SK-N-SH (cell line): ENCODE measurements around the gene MUC13. TPM values are rescaled to one million over a fixed set of nuclear protein-coding genes. Genes with fewer than 3 reads are reported as not detected.

Source experiments
- CTCF ChIA-PET: fragments of 300-600, 350-600 bp; formaldehyde crosslinking; extraction: SDS; loops from one replicate; lab custom pipeline; 2021; lab: Yijun Ruan, JAX
- POLR2A ChIA-PET: fragments of 350-600 bp; sonication (Branson Sonifier 250); formaldehyde crosslinking; extraction: SDS; loops from one replicate; lab custom pipeline; 2020; ENCODE audit warnings: antibody characterized with exemption, inconsistent platforms; lab: Yijun Ruan, JAX
- DNase-seq: peaks from one replicate; pipeline ENCODE4 v3.0.0; 2012
- H2AFZ ChIP-seq: fragments of 200-600 bp; sonication (generic); 2 replicates; pipeline ENCODE4 v1.8.1; 2016; ENCODE audit warnings: antibody characterized with exemption, mild to moderate bottlenecking, low read depth
- H3F3A ChIP-seq: fragments of 200-600 bp; sonication (generic); replicated peaks from 2 replicates; pipeline ENCODE3; 2016; ENCODE audit warnings: antibody characterized with exemption, mild to moderate bottlenecking; ENCODE audit not compliant: insufficient read depth
- H3K27ac ChIP-seq, 2 experiments: fragments of 200-500 bp in 1 of 2; fragments of 200-600 bp in 1 of 2; sonication (Bioruptor generic) in 1 of 2; sonication (generic), shearing (Covaris generic) in 1 of 2; 2 replicates each; pipeline versions ENCODE4 v1.5.1 to v1.6.1; 2014 to 2016; ENCODE audit warnings: low read depth in 2 of 2, inconsistent platforms in 1 of 2, low read length in 1 of 2, mild to moderate bottlenecking in 1 of 2, mixed read lengths in 1 of 2
- H3K27me3 ChIP-seq: fragments of 200-600 bp; sonication (generic), shearing (Covaris generic); 2 replicates; pipeline ENCODE4 v1.6.1; 2016; ENCODE audit warnings: mixed run types; ENCODE audit not compliant: insufficient read depth
- H3K36me3 ChIP-seq, 2 experiments: fragments of 200-500 bp in 1 of 2; fragments of 200-600 bp in 1 of 2; sonication (Bioruptor generic) in 1 of 2; sonication (generic) in 1 of 2; replicated peaks in 1 of 2; 2 replicates each; pipeline versions ENCODE3 to v1.5.1; 2014 to 2016; ENCODE audit warnings: low read length in 1 of 2, mild to moderate bottlenecking in 1 of 2; ENCODE audit not compliant: insufficient read depth in 2 of 2, control insufficient read depth in 1 of 2
- H3K4me1 ChIP-seq, 2 experiments: fragments of 200-500 bp in 1 of 2; fragments of 200-600 bp in 1 of 2; sonication (Bioruptor generic) in 1 of 2; sonication (generic), shearing (Covaris generic) in 1 of 2; 2 replicates each; pipeline versions ENCODE4 v1.5.1 to v1.6.1; 2014 to 2016; ENCODE audit warnings: low read depth in 1 of 2, low read length in 1 of 2, mixed run types in 1 of 2; ENCODE audit not compliant: insufficient read depth in 2 of 2, control insufficient read depth in 1 of 2
- H3K4me2 ChIP-seq: fragments of 200-600 bp; sonication (generic), shearing (Covaris generic); 2 replicates; pipeline ENCODE4 v1.6.1; 2017; ENCODE audit warnings: mixed run types
- H3K4me3 ChIP-seq, 2 experiments: fragments of 200-500 bp in 1 of 2; fragments of 200-600 bp in 1 of 2; sonication (Bioruptor generic) in 1 of 2; sonication (generic), shearing (Covaris generic) in 1 of 2; 2 replicates each; pipeline versions ENCODE4 v1.5.1 to v1.8.1; 2014 to 2016; ENCODE audit warnings: low read depth in 2 of 2, inconsistent platforms in 1 of 2, low read length in 1 of 2, mild to moderate bottlenecking in 1 of 2, mixed read lengths in 1 of 2, moderate library complexity in 1 of 2
- H3K79me2 ChIP-seq: fragments of 200-600 bp; sonication (generic); 2 replicates; pipeline ENCODE4 v1.8.1; 2017; ENCODE audit warnings: mild to moderate bottlenecking; ENCODE audit not compliant: insufficient read depth
- H3K9ac ChIP-seq: fragments of 200-600 bp; sonication (generic); 2 replicates; pipeline ENCODE4 v1.6.1; 2017; ENCODE audit warnings: mixed run types
- H3K9me2 ChIP-seq: fragments of 200-600 bp; sonication (generic); 2 replicates; pipeline ENCODE4 v1.6.1; 2017; ENCODE audit warnings: mixed run types
- H3K9me3 ChIP-seq: fragments of 200-600 bp; sonication (generic); 2 replicates; pipeline ENCODE4 v1.6.1; 2017; ENCODE audit warnings: mixed run types, mild to moderate bottlenecking, moderate library complexity
- H4K20me1 ChIP-seq: fragments of 200-600 bp; sonication (generic); 2 replicates; pipeline ENCODE4 v1.6.1; 2017; ENCODE audit warnings: mild to moderate bottlenecking, mixed run types; ENCODE audit not compliant: insufficient read depth
- CHD2 ChIP-seq: fragments of 150-350 bp; IDR thresholded peaks from 2 replicates; pipeline ENCODE4 v1.6.1; 2018; ENCODE audit warnings: low read length; ENCODE audit not compliant: partially characterized antibody
- EP300 ChIP-seq, 2 experiments: IDR thresholded peaks; 2 replicates each; pipeline versions ENCODE4 v1.4.0 to v1.6.1; 2012; ENCODE audit warnings: borderline replicate concordance in 1 of 2, low read depth in 1 of 2, low read length in 1 of 2
- EZH2phosphoT487 ChIP-seq: fragments of 200-600 bp; sonication (generic); IDR thresholded peaks from 2 replicates; pipeline ENCODE4 v1.6.1; 2017; ENCODE audit warnings: low read depth, mixed run types, mild to moderate bottlenecking, antibody characterized with exemption, moderate library complexity, borderline replicate concordance
- FOSL2 ChIP-seq: IDR thresholded peaks from 2 replicates; pipeline ENCODE4 v1.4.0; 2012; ENCODE audit warnings: low read depth, mild to moderate bottlenecking, moderate library complexity, borderline replicate concordance
- FOXM1 ChIP-seq: IDR thresholded peaks from 2 replicates; pipeline ENCODE4 v1.4.0; 2012; ENCODE audit warnings: low read depth, mild to moderate bottlenecking
- MEF2A ChIP-seq: IDR thresholded peaks from 2 replicates; pipeline ENCODE4 v1.4.0; 2012; ENCODE audit warnings: low read depth, borderline replicate concordance
- MXI1 ChIP-seq: IDR thresholded peaks from 2 replicates; pipeline ENCODE4 v1.6.1; 2012; ENCODE audit warnings: mild to moderate bottlenecking, low read depth, low read length, improper control_type of control experiment
- NFIC ChIP-seq: IDR thresholded peaks from 2 replicates; pipeline ENCODE4 v1.4.0; 2012; ENCODE audit warnings: borderline replicate concordance
- POLR2AphosphoS5 ChIP-seq: IDR thresholded peaks from 2 replicates; pipeline ENCODE4 v1.6.1; 2012; ENCODE audit warnings: low read depth, low read length
- RAD21 ChIP-seq: IDR thresholded peaks from 2 replicates; pipeline ENCODE4 v1.6.1; 2012; ENCODE audit warnings: mild to moderate bottlenecking, low read length
- RCOR1 ChIP-seq: fragments of 150-350 bp; IDR thresholded peaks from 2 replicates; pipeline ENCODE4 v1.6.1; 2017; ENCODE audit warnings: antibody characterized with exemption, low read length
- RFX5 ChIP-seq: IDR thresholded peaks from 2 replicates; pipeline ENCODE4 v1.6.1; 2012; ENCODE audit warnings: mild to moderate bottlenecking, improper control_type of control experiment, low read length
- RXRA ChIP-seq: IDR thresholded peaks from 2 replicates; pipeline ENCODE4 v1.4.0; 2012; ENCODE audit warnings: low read depth, mild to moderate bottlenecking, borderline replicate concordance
- SIN3A ChIP-seq: IDR thresholded peaks from 2 replicates; pipeline ENCODE4 v1.6.1; 2012; ENCODE audit warnings: low read depth, mild to moderate bottlenecking, low read length, moderate library complexity, borderline replicate concordance
- WGBS: methylation state at CpG from one replicate; pipeline ENCODE4 v1.1.6; 2017; ENCODE audit warnings: low lambda C conversion rate; 5-methylcytosine and 5-hydroxymethylcytosine counted together
- polyA plus RNA-seq, 3 experiments: library from polyadenylated mRNA; depleted of rRNA; stranded (reverse); fragments of >200 nt; gene quantifications; 2 replicates each; pipeline ENCODE4 v1.2.3, GENCODE V29; 2012
- TF ChIP-seq, protein P1 (sequence below): IDR thresholded peaks from 2 replicates; pipeline ENCODE4 v1.6.1; 2012; ENCODE audit warnings: mild to moderate bottlenecking, low read depth, low read length, moderate library complexity
- TF ChIP-seq, protein P2 (sequence below): IDR thresholded peaks from 2 replicates; pipeline ENCODE4 v1.4.0; 2012; ENCODE audit warnings: low read depth
- TF ChIP-seq, protein P3 (sequence below): IDR thresholded peaks from 2 replicates; pipeline ENCODE4 v1.4.0; 2012; ENCODE audit warnings: low read depth, borderline replicate concordance

MUC13 gene
- polyA plus RNA-seq, 1 of the 3 experiments (the other 2 are of a cell fraction): not detected

DNA sequence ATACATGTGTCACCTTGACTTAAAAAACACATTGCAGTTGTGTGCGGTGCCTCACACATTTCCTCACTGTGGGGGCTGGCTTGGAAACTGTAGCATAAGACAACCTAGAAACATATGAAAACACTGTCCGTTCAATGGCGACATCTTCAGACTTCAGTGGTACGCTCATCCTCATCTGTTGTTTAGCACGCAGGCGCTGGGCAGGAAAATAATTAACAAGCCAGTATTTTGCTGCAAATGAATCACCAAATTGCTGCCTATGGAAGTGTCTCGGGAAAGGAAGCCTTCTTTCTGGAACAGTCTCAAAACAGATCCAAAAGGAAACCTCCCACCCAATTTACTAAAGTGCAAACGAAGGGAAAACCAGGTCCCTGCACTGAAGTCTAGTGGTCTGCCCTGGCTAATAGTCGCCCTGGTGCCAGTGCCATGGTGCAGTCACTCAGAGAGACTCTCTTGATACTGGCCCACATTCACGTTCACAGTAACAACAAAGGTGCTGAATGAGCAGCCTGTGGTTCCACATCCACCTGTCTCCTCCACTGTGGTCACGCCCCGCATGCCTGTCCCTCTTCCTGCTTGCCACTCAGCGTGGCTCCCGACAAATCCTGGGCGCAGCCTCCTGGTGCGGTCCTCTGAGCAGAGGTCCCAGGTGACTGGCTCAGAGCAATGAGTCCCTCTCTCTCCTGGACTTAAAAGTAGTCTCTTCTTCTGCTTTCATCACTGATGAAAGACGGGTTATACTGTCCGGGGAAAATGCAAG is 35.6 kb upstream of the MUC13 start:
- no peak overlapping the region for H2AFZ ChIP-seq
- H3K27me3 ChIP-seq: no peaks in the 10 kb centered on the region
- no peaks in the 10 kb centered on the region for H3K79me2 ChIP-seq
- over 99% methylated on average over 18 of the region's 18 CpGs for WGBS
- no peaks in the 10 kb centered on the region for H3K9me3 ChIP-seq
- no peaks in the 10 kb centered on the region for H3K9me2 ChIP-seq
- no peaks in the 10 kb centered on the region for H3F3A ChIP-seq
- H3K9ac ChIP-seq: no peak overlapping the region
- TF ChIP-seq EZH2phosphoT487 (no peak), FOXM1 (no peak), CHD2 (no peak), MXI1 (no peak), MEF2A (no peak), RXRA (no peak), RCOR1 (no peak), POLR2AphosphoS5 (no peak), SIN3A (no peak)
- TF ChIP-seq, protein P1, sequence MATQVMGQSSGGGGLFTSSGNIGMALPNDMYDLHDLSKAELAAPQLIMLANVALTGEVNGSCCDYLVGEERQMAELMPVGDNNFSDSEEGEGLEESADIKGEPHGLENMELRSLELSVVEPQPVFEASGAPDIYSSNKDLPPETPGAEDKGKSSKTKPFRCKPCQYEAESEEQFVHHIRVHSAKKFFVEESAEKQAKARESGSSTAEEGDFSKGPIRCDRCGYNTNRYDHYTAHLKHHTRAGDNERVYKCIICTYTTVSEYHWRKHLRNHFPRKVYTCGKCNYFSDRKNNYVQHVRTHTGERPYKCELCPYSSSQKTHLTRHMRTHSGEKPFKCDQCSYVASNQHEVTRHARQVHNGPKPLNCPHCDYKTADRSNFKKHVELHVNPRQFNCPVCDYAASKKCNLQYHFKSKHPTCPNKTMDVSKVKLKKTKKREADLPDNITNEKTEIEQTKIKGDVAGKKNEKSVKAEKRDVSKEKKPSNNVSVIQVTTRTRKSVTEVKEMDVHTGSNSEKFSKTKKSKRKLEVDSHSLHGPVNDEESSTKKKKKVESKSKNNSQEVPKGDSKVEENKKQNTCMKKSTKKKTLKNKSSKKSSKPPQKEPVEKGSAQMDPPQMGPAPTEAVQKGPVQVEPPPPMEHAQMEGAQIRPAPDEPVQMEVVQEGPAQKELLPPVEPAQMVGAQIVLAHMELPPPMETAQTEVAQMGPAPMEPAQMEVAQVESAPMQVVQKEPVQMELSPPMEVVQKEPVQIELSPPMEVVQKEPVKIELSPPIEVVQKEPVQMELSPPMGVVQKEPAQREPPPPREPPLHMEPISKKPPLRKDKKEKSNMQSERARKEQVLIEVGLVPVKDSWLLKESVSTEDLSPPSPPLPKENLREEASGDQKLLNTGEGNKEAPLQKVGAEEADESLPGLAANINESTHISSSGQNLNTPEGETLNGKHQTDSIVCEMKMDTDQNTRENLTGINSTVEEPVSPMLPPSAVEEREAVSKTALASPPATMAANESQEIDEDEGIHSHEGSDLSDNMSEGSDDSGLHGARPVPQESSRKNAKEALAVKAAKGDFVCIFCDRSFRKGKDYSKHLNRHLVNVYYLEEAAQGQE: no peak
- TF ChIP-seq, protein P2, sequence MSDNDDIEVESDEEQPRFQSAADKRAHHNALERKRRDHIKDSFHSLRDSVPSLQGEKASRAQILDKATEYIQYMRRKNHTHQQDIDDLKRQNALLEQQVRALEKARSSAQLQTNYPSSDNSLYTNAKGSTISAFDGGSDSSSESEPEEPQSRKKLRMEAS: no peak
- no peak overlapping the region for H3K27ac ChIP-seq
- ChIA-PET POLR2A (no interaction called here), CTCF (no interaction called here)
- no peaks in the 10 kb centered on the region for H4K20me1 ChIP-seq
- peaks cover 37 to 40% of the 10 kb centered on the region in 2 experiments for H3K36me3 ChIP-seq
- no peak overlapping the region for H3K4me2 ChIP-seq
- no peaks in the 10 kb centered on the region; a peak in 1 of 4 replicates for H3K4me1 ChIP-seq
- H3K4me3 ChIP-seq: no peak overlapping the region
- DNase-seq: no peak

DNA sequence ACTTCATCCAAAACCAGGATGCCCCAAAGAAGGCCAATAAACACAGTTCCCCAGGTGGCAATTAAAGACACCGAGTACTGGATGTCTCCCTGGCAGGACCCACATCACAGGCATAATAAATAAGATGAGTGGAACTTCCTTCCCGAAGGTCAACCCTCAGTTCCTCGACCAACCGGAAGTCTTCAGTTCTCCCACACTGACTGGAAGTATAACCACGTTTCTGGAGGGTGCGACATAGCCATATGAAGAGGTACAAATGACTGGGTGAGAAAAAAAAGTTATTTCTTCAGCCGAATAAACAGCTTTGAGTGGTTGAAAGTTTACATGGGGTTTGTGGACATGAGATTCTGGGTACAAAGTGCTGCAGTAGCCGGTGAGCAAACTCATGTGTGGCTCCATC is 34.6 kb upstream of the MUC13 start:
- no peak overlapping the region for H3K27ac ChIP-seq
- no peaks in the 10 kb centered on the region; a peak in 1 of 4 replicates for H3K4me1 ChIP-seq
- H2AFZ ChIP-seq: no peak overlapping the region
- H3F3A ChIP-seq: no peaks in the 10 kb centered on the region
- no peaks in the 10 kb centered on the region for H3K79me2 ChIP-seq
- no peaks in the 10 kb centered on the region for H3K9me2 ChIP-seq
- TF ChIP-seq EZH2phosphoT487 (no peak), RAD21 (no peak), MXI1 (no peak), POLR2AphosphoS5 (no peak), RXRA (no peak), EP300 (IDR thresholded peaks at IDR 0.05; ENCODE audit: borderline replicate concordance in 1 of 2, low read depth in 1 of 2, low read length in 1 of 2) (no peak), FOSL2 (no peak), NFIC (no peak), RFX5 (no peak)
- TF ChIP-seq, protein P3, sequence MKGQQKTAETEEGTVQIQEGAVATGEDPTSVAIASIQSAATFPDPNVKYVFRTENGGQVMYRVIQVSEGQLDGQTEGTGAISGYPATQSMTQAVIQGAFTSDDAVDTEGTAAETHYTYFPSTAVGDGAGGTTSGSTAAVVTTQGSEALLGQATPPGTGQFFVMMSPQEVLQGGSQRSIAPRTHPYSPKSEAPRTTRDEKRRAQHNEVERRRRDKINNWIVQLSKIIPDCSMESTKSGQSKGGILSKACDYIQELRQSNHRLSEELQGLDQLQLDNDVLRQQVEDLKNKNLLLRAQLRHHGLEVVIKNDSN: no peak
- no peak for DNase-seq
- ChIA-PET CTCF (no interaction called here), POLR2A (no interaction called here)
- 97% methylated on average over 8 of the region's 8 CpGs for WGBS
- no peaks in the 10 kb centered on the region for H3K9me3 ChIP-seq
- H3K4me2 ChIP-seq: no peak overlapping the region
- no peaks in the 10 kb centered on the region for H4K20me1 ChIP-seq
- no peak overlapping the region for H3K4me3 ChIP-seq
- no peaks in the 10 kb centered on the region for H3K27me3 ChIP-seq
- peaks cover 37 to 40% of the 10 kb centered on the region in 2 experiments for H3K36me3 ChIP-seq
- no peak overlapping the region for H3K9ac ChIP-seq
